Left forelimb (tissue), 1 donor: Measurements from ENCODE around the gene TMEM176B.

Source experiments
- DNase-seq: peaks from one replicate; pipeline ENCODE4 v3.0.0-alpha.2; 2018; ENCODE audit warnings: low spot score

Gene TMEM176B

GRCh38 chr7:150751702-150752101 is 48.5 kb downstream of the TMEM176B start:
- DNase-seq = no peak

DNA sequence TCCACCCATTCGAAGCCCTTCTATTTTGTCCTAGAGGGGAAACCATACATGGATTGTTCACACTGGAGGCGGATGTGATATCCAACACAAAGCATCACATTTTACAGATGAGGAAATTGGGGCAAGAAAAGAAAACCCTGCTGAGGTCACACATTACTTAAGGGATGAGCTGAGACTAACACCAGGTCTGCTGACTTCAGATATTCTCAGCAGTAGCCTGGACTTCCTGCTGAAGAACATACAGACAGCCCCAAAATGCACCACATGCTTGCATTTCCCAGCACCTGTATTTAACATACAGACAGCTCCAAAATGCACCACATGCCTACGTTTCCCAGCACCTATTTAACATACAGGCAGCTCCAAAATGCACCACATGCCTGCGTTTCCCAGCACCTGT is 51.8 kb downstream of the TMEM176B start:
- no peak for DNase-seq

- DNase-seq = no peak
Observed at GRCh38 chr7:150746921-150747320, 53.2 kb downstream of the TMEM176B start.

DNA sequence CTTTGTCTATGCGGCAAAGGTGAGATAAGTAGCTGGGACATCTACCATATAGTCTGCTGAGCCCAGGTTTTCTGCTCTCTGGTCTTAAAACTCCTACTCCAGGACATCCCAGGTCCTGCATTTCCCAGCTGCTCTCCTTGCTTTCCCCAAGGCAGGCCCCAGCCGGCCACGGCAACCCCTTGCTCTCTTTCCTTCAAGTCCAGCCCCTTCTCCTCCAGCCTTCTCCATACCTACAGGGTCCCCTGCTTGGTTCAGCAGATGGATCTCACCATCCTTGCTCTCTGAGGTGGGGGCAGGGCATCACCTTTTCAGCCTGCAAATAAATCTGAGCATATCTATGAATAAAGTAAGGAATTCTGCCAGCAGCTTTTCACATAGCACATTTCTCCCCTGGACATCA is 54.3 kb downstream of the TMEM176B start:
- no peak for DNase-seq

- DNase-seq = no peak
Observed at GRCh38 chr7:150745086-150745485, 55.1 kb downstream of the TMEM176B start.

DNA sequence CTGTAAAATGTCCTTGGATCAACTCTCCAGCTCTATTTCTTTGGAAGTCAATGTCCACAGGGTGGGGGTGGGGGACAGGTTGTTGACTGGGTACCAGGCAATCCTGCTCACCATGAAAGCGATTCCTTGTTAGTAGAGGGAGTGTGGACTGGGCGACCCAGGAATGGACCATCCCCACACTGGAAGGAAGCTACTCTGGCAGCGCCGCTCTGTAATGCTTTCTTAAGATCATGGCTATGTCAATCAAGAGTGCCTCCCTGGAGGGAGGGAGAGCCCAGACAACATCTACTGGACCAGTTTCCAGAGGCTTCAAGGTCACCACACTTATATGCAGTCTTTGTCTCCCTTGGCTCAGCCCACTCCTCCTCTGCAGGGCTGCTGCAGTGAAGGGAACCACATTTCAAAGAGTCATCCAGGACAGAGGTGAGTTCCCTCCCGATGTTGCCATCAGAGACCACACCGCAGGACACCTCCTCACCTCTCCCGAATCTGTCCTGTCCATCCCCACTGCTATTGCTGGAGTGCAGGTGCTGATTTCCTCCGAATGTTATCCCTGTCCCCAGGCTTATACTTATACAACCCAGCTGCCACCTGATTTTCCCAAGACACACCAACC is 56.0 kb downstream of the TMEM176B start:
- no peak for DNase-seq

GRCh38 chr7:150742286-150742968 is 57.7 kb downstream of the TMEM176B start:
- DNase-seq = no peak
